Progenitor cell of endocrine pancreas (in vitro differentiated cells): Measurements from ENCODE around the gene MRM2. TPM values are rescaled to one million over a fixed set of nuclear protein-coding genes. Genes with fewer than 3 reads are reported as not detected.

Experiments used
- DNase-seq: peaks from one replicate; pipeline ENCODE4 v3.0.0; 2021; ENCODE audit warnings: low spot score; ENCODE audit not compliant: unreplicated experiment
- H3K27ac Mint-ChIP-seq: 2 replicates; pipeline ENCODE4 v1.8.0; 2021; ENCODE audit warnings: mild to moderate bottlenecking, moderate library complexity, mixed read lengths
- H3K27me3 Mint-ChIP-seq: 2 replicates; pipeline ENCODE4 v1.8.0; 2021; ENCODE audit warnings: mixed read lengths
- H3K36me3 Mint-ChIP-seq: 2 replicates; pipeline ENCODE4 v1.8.0; 2022; ENCODE audit warnings: mixed read lengths; ENCODE audit not compliant: insufficient read depth
- H3K4me1 Mint-ChIP-seq: 2 replicates; pipeline ENCODE4 v1.8.0; 2021; ENCODE audit warnings: low read depth, mixed read lengths
- H3K4me3 Mint-ChIP-seq: 2 replicates; pipeline ENCODE4 v1.8.0; 2021; ENCODE audit warnings: low read depth, mild to moderate bottlenecking, moderate library complexity, mixed read lengths
- H3K9me3 Mint-ChIP-seq: 2 replicates; pipeline ENCODE4 v1.8.0; 2021; ENCODE audit warnings: low read depth, mixed read lengths
- CTCF ChIP-seq: fragments of 200-600 bp; sonication (generic); IDR thresholded peaks from one replicate; pipeline ENCODE4 v1.5.0; 2021; ENCODE audit warnings: antibody characterized with exemption, mild to moderate bottlenecking; ENCODE audit not compliant: unreplicated experiment
- total RNA-seq: library from RNA; stranded (reverse); gene quantifications from 2 replicates; pipeline ENCODE4 v1.2.1, GENCODE V29; 2021

Gene MRM2
- total RNA-seq, 1 donor from 2014 or later = 28.7 TPM

GRCh38 chr7:2196381-2197378 is 45.3 kb downstream of the MRM2 start:
- no peak for DNase-seq
- peak overlapping the region; percentile 23 for H3K27ac Mint-ChIP-seq
- no peaks in the 10 kb centered on the region for H3K4me1 Mint-ChIP-seq

GRCh38 chr7:2195400-2196246 is 46.4 kb downstream of the MRM2 start:
- no peak overlapping the region for H3K4me3 Mint-ChIP-seq

More at GRCh38 chr7:2196381-2197378, 45.3 kb downstream of the MRM2 start:
- Mint-ChIP-seq H3K27me3 (no peaks in the 10 kb centered on the region), H3K36me3 (peaks cover 27% of the 10 kb centered on the region), H3K9me3 (no peaks in the 10 kb centered on the region), H3K4me3 (no peak overlapping the region)
- no peak for TF ChIP-seq CTCF

GRCh38 chr7:2193575-2194305 is 48.3 kb downstream of the MRM2 start:
- no peak for TF ChIP-seq CTCF
- no peak for DNase-seq
- peaks cover 41% of the 10 kb centered on the region for H3K36me3 Mint-ChIP-seq
- H3K4me3 Mint-ChIP-seq = no peak overlapping the region
- peaks cover 11% of the 10 kb centered on the region for H3K9me3 Mint-ChIP-seq
- no peak overlapping the region for H3K27ac Mint-ChIP-seq
- no peaks in the 10 kb centered on the region for H3K27me3 Mint-ChIP-seq
- no peaks in the 10 kb centered on the region for H3K4me1 Mint-ChIP-seq

More at GRCh38 chr7:2195400-2196246, 46.4 kb downstream of the MRM2 start:
- DNase-seq = no peak
- Mint-ChIP-seq H3K9me3 (no peaks in the 10 kb centered on the region), H3K36me3 (peaks cover 29% of the 10 kb centered on the region), H3K27me3 (no peaks in the 10 kb centered on the region), H3K4me1 (no peaks in the 10 kb centered on the region), H3K27ac (no peak overlapping the region)
- TF ChIP-seq CTCF = no peak

GRCh38 chr7:2192831-2193534 is 49.0 kb downstream of the MRM2 start:
- DNase-seq = no peak
- Mint-ChIP-seq H3K36me3 (peaks cover 49% of the 10 kb centered on the region), H3K4me3 (no peak overlapping the region)

More at GRCh38 chr7:2192831-2193534, 49.0 kb downstream of the MRM2 start:
- Mint-ChIP-seq H3K9me3 (peaks cover 18% of the 10 kb centered on the region), H3K4me1 (no peaks in the 10 kb centered on the region), H3K27ac (no peak overlapping the region), H3K27me3 (no peaks in the 10 kb centered on the region)
- TF ChIP-seq CTCF = no peak
